MM.1S (cell line): ENCODE results near the gene PTPN18.

ENCODE experiments used
- EZH2 ChIP-seq: fragments of 300-600 bp; sonication (generic); optimal IDR thresholded peaks from 2 replicates; pipeline ENCODE3; 2017; ENCODE audit warnings: low read depth, mild to moderate bottlenecking, antibody characterized with exemption, low read length, mixed read lengths
- TF ChIP-seq, protein P1 (sequence below): fragments of 300-600 bp; sonication (generic); IDR thresholded peaks from 2 replicates; pipeline ENCODE4 v1.5.1; 2016; ENCODE audit warnings: antibody characterized with exemption, low read length, mixed read lengths

DNA sequence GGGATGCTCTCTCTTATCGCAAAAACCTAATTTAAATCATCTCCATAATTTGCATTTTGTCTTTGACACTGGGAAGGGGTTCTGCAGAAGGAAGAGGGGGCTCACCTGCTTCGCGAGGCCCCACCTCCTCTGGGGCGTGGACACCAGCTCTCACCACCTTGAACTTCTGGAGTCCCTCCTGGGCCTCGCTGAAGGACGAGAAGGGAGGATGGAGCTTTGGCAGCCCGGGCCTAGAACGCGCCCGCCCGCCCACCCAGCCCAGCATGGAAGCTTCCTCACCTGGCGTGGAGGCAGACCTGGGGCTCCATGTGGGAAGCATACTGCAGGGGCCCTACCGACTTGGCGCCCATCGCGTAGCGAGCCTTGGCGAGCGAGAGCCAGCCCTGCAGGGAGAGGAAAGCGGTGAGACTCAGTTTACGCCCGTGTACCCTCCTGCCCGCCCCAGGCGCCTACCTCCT, 14.3 kb upstream of the PTPN18 start:
- TF ChIP-seq, protein P1, sequence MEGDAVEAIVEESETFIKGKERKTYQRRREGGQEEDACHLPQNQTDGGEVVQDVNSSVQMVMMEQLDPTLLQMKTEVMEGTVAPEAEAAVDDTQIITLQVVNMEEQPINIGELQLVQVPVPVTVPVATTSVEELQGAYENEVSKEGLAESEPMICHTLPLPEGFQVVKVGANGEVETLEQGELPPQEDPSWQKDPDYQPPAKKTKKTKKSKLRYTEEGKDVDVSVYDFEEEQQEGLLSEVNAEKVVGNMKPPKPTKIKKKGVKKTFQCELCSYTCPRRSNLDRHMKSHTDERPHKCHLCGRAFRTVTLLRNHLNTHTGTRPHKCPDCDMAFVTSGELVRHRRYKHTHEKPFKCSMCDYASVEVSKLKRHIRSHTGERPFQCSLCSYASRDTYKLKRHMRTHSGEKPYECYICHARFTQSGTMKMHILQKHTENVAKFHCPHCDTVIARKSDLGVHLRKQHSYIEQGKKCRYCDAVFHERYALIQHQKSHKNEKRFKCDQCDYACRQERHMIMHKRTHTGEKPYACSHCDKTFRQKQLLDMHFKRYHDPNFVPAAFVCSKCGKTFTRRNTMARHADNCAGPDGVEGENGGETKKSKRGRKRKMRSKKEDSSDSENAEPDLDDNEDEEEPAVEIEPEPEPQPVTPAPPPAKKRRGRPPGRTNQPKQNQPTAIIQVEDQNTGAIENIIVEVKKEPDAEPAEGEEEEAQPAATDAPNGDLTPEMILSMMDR = no peak
- TF ChIP-seq EZH2 = no peak
